Adrenal gland (tissue), 5 donors: Measurements from ENCODE around the gene TFDP1.

Source experiments
- POLR2A ChIP-seq, 2 donors: fragments of 450-650 bp; IDR thresholded peaks; one replicate each; pipeline ENCODE4 v1.6.1; 2017; ENCODE audit warnings: antibody characterized with exemption in 2 of 2, mild to moderate bottlenecking in 2 of 2, moderate library complexity in 1 of 2
- TF ChIP-seq, protein P1 (sequence below), 6 experiments: fragments of 450-650 bp in 4 of 6; fragments of 200-600 bp in 2 of 6; sonication (generic) in 1 of 6; IDR thresholded peaks; 1 replicate in 5 of 6; 2 replicates in 1 of 6; pipeline versions ENCODE4 v1.5.1 to v1.8.0; 2016 to 2021; ENCODE audit warnings: antibody characterized with exemption in 6 of 6, mild to moderate bottlenecking in 2 of 6, moderate library complexity in 1 of 6
- donor health status: DM: no; HTN: no; CAD: no.

DNA sequence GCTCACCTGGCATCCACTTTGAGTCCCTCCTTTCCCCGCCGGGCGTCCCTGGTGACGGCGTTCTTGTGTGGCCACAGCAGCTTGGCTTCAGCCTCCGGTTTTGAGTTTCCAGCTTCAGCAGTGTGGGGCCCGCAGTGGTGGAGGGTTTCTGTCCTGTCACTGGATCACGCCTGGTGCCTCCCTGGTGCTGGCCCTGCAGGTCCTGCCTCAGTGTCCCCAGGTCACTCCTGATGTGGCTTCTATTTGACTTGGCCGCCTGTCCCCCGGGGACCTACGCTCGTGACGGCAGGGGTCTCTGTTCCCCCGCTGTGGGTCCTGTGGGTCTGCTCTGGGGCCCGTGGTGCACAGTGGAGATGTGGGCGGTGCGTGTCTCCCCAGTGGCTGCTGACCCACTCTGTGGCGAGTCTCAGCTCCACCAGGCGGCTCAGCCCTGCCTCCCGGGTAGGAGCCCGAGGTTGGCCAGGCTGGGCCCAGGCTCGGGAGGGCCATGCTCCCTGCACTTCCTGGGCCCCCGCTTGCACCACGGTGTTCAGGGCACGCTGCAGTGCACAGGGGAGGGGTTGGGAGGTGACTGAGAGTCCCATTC, 71.5 kb downstream of the TFDP1 start:
- TF ChIP-seq, protein P1, sequence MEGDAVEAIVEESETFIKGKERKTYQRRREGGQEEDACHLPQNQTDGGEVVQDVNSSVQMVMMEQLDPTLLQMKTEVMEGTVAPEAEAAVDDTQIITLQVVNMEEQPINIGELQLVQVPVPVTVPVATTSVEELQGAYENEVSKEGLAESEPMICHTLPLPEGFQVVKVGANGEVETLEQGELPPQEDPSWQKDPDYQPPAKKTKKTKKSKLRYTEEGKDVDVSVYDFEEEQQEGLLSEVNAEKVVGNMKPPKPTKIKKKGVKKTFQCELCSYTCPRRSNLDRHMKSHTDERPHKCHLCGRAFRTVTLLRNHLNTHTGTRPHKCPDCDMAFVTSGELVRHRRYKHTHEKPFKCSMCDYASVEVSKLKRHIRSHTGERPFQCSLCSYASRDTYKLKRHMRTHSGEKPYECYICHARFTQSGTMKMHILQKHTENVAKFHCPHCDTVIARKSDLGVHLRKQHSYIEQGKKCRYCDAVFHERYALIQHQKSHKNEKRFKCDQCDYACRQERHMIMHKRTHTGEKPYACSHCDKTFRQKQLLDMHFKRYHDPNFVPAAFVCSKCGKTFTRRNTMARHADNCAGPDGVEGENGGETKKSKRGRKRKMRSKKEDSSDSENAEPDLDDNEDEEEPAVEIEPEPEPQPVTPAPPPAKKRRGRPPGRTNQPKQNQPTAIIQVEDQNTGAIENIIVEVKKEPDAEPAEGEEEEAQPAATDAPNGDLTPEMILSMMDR (IDR thresholded peaks at IDR 0.05) = no peak
- no peak for TF ChIP-seq POLR2A (IDR thresholded peaks at IDR 0.05)
